H9 (cell line): ENCODE results near the gene MPP2. TPM values are rescaled to one million over a fixed set of nuclear protein-coding genes. Genes with fewer than 3 reads are reported as not detected.
A peak's percentile ranks its signal among the peaks of the same experiment; 100 is the strongest.

Source experiments
- DNase-seq: peaks from one replicate; pipeline ENCODE4 v3.0.0-alpha.2; 2017
- H2AFZ ChIP-seq: one replicate; pipeline ENCODE4 v1.6.1; 2013; ENCODE audit warnings: mild to moderate bottlenecking, low read length, control low read depth, moderate library complexity
- H2AK5ac ChIP-seq: 2 replicates; pipeline ENCODE4 v1.6.1; 2013; ENCODE audit warnings: low read length, control low read depth, mixed read lengths; ENCODE audit not compliant: insufficient read length
- H2BK120ac ChIP-seq: one replicate; pipeline ENCODE4 v1.6.1; 2013; ENCODE audit warnings: low read depth, mild to moderate bottlenecking, low read length, control low read depth, inconsistent platforms; ENCODE audit not compliant: poor library complexity, severe bottlenecking
- H2BK12ac ChIP-seq: 2 replicates; pipeline ENCODE4 v1.6.1; 2013; ENCODE audit warnings: low read length, control low read depth, mixed read lengths, low read depth; ENCODE audit not compliant: insufficient read length
- H2BK15ac ChIP-seq: 2 replicates; pipeline ENCODE4 v1.6.1; 2013; ENCODE audit warnings: low read depth, low read length, control low read depth
- H2BK20ac ChIP-seq: one replicate; pipeline ENCODE4 v1.6.1; 2013; ENCODE audit warnings: low read depth, mild to moderate bottlenecking, low read length, control low read depth, inconsistent platforms; ENCODE audit not compliant: poor library complexity, severe bottlenecking
- H2BK5ac ChIP-seq: 2 replicates; pipeline ENCODE4 v1.6.1; 2013; ENCODE audit warnings: low read length, control low read depth, mixed read lengths; ENCODE audit not compliant: insufficient read length
- H3K14ac ChIP-seq: 2 replicates; pipeline ENCODE4 v1.6.1; 2013; ENCODE audit warnings: low read length, control low read depth; ENCODE audit not compliant: insufficient read depth
- H3K18ac ChIP-seq: 2 replicates; pipeline ENCODE4 v1.6.1; 2013; ENCODE audit warnings: low read depth, mild to moderate bottlenecking, mixed read lengths, low read length, control low read depth; ENCODE audit not compliant: insufficient read length
- H3K23ac ChIP-seq: 2 replicates; pipeline ENCODE4 v1.6.1; 2013; ENCODE audit warnings: low read length, control low read depth, mixed read lengths, low read depth; ENCODE audit not compliant: insufficient read length
- H3K23me2 ChIP-seq: 2 replicates; pipeline ENCODE4 v1.6.1; 2013; ENCODE audit warnings: low read depth, mild to moderate bottlenecking, mixed read lengths, low read length, control low read depth; ENCODE audit not compliant: insufficient read length, poor library complexity, severe bottlenecking
- H3K27ac ChIP-seq: 2 replicates; pipeline ENCODE4 v1.5.1; 2013; ENCODE audit warnings: low read length, control low read depth, mixed read lengths, low read depth; ENCODE audit not compliant: insufficient read length
- H3K27me3 ChIP-seq: 2 replicates; pipeline ENCODE4 v1.6.1; 2013; ENCODE audit warnings: low read length, control low read depth, inconsistent platforms; ENCODE audit not compliant: insufficient read depth
- H3K4ac ChIP-seq: 2 replicates; pipeline ENCODE4 v1.6.1; 2013; ENCODE audit warnings: low read depth, mild to moderate bottlenecking, control low read depth, inconsistent platforms, low read length, moderate library complexity
- H3K4me1 ChIP-seq: 2 replicates; pipeline ENCODE4 v1.6.1; 2013; ENCODE audit warnings: low read length, control low read depth, inconsistent platforms; ENCODE audit not compliant: insufficient read depth
- H3K4me2 ChIP-seq: 2 replicates; pipeline ENCODE4 v1.6.1; 2013; ENCODE audit warnings: low read length, control low read depth, mixed read lengths; ENCODE audit not compliant: insufficient read length, insufficient read depth
- H3K56ac ChIP-seq: 2 replicates; pipeline ENCODE4 v1.6.1; 2013; ENCODE audit warnings: low read depth, mild to moderate bottlenecking, mixed read lengths, low read length, control low read depth; ENCODE audit not compliant: insufficient read length
- H3K79me1 ChIP-seq: 2 replicates; pipeline ENCODE4 v1.6.1; 2013; ENCODE audit warnings: low read depth, mild to moderate bottlenecking, moderate library complexity, low read length, control low read depth, inconsistent platforms; ENCODE audit not compliant: insufficient read depth, poor library complexity, severe bottlenecking
- H3K79me2 ChIP-seq: 2 replicates; pipeline ENCODE4 v1.6.1; 2013; ENCODE audit warnings: low read length, control low read depth, inconsistent platforms; ENCODE audit not compliant: insufficient read depth
- H3K9ac ChIP-seq: 2 replicates; pipeline ENCODE4 v1.6.1; 2013; ENCODE audit warnings: low read length, control low read depth, mixed read lengths; ENCODE audit not compliant: insufficient read length; ENCODE audit errors: extremely low read depth
- H3K9me3 ChIP-seq: one replicate; pipeline ENCODE4 v1.6.1; 2013; ENCODE audit warnings: low read depth, low read length, inconsistent platforms; ENCODE audit not compliant: control insufficient read depth
- H3T11ph ChIP-seq: one replicate; pipeline ENCODE4 v1.6.1; 2013; ENCODE audit warnings: mild to moderate bottlenecking, low read length, control low read depth, inconsistent platforms
- H4K20me1 ChIP-seq: one replicate; pipeline ENCODE4 v1.6.1; 2013; ENCODE audit not compliant: control insufficient read depth, insufficient read length, insufficient read depth
- H4K5ac ChIP-seq: 2 replicates; pipeline ENCODE4 v1.6.1; 2013; ENCODE audit warnings: low read depth, mild to moderate bottlenecking, mixed read lengths, low read length, control low read depth; ENCODE audit not compliant: insufficient read length
- H4K8ac ChIP-seq: replicated peaks from 2 replicates; pipeline ENCODE4 v1.6.1; 2013; ENCODE audit warnings: low read length, control low read depth, mixed read lengths, low read depth; ENCODE audit not compliant: insufficient read length
- H4K91ac ChIP-seq: 2 replicates; pipeline ENCODE4 v1.6.1; 2013; ENCODE audit warnings: low read depth, mild to moderate bottlenecking, moderate library complexity, mixed read lengths, low read length, control low read depth; ENCODE audit not compliant: insufficient read length
- H3K27ac Mint-ChIP-seq, 3 experiments: 2 replicates in 2 of 3; 3 replicates in 1 of 3; pipeline ENCODE4 v1.8.0; 2020 to 2021; ENCODE audit warnings: mixed read lengths in 3 of 3, mild to moderate bottlenecking in 1 of 3, moderate library complexity in 1 of 3
- H3K27me3 Mint-ChIP-seq: 2 replicates; pipeline ENCODE4 v1.8.0; 2021; ENCODE audit warnings: low read depth, mild to moderate bottlenecking, moderate library complexity, mixed read lengths
- H3K36me3 Mint-ChIP-seq, 3 experiments: 2 replicates in 2 of 3; 3 replicates in 1 of 3; pipeline ENCODE4 v1.8.0; 2020 to 2021; ENCODE audit warnings: low read depth in 3 of 3, mixed read lengths in 3 of 3; ENCODE audit not compliant: insufficient read depth in 1 of 3
- H3K4me1 Mint-ChIP-seq, 2 experiments: 2 replicates each; pipeline ENCODE4 v1.8.0; 2020; ENCODE audit warnings: mixed read lengths in 2 of 2
- H3K4me3 Mint-ChIP-seq, 2 experiments: 2 replicates in 1 of 2; 3 replicates in 1 of 2; pipeline ENCODE4 v1.8.0; 2020 to 2021; ENCODE audit warnings: mild to moderate bottlenecking in 2 of 2, mixed read lengths in 2 of 2, moderate library complexity in 1 of 2
- H3K9me3 Mint-ChIP-seq, 2 experiments: 2 replicates in 1 of 2; 3 replicates in 1 of 2; pipeline ENCODE4 v1.8.0; 2020; ENCODE audit warnings: mild to moderate bottlenecking in 2 of 2, mixed read lengths in 2 of 2, moderate library complexity in 1 of 2
- CTCF ChIP-seq: fragments of 200-600 bp; sonication (generic); conservative IDR thresholded peaks from 3 replicates; pipeline ENCODE4 v1.8.0; 2021; ENCODE audit warnings: antibody characterized with exemption, mild to moderate bottlenecking
- WGBS: extraction: QIAGEN DNeasy Blood & Tissue Kit; methylation state at CpG from one replicate; pipeline ENCODE4 v1.1.7; 2013; ENCODE audit warnings: missing lambda C conversion rate, low lambda C conversion rate, mixed read lengths; ENCODE audit not compliant: insufficient read length; ENCODE audit errors: extremely low coverage; 5-methylcytosine and 5-hydroxymethylcytosine counted together
- total RNA-seq: library from RNA; stranded (reverse); gene quantifications from 2 replicates; pipeline ENCODE4 v1.2.1, GENCODE V29; 2021

MPP2 gene
- total RNA-seq, 1 experiment from 2014 or later: 16.3 TPM

- H3K4me2 ChIP-seq: peak within 1 kb of the TSS; percentile 65
- H4K5ac ChIP-seq: no peak within 1 kb of the TSS
- peaks cover 7% of the 10 kb centered on the region; the same call in 1 of the 2 replicates for H3K27me3 ChIP-seq
- H3K79me2 ChIP-seq: no peaks in the 10 kb centered on the region
- no peak within 1 kb of the TSS for H4K8ac ChIP-seq
- no peak within 1 kb of the TSS for H2BK5ac ChIP-seq
- peaks cover 15% of the 10 kb centered on the region for H3K23me2 ChIP-seq
- H3K4me1 ChIP-seq: 0 out of 2 replicates have a peak, but pooled peaks cover 2% of the 10 kb centered on the region
- no peak within 1 kb of the TSS for H2BK12ac ChIP-seq
- no peak within 1 kb of the TSS for H2AFZ ChIP-seq
- no peak within 1 kb of the TSS for H2AK5ac ChIP-seq
- DNase-seq: peak; percentile 59
- H3K4me1 Mint-ChIP-seq: peaks cover 12 to 14% of the 10 kb centered on the region in 2 experiments
- peak within 1 kb of the TSS; percentile 73 to 97 (median 97); a peak in 6 of 7 replicates for H3K27ac Mint-ChIP-seq
- H3K27me3 Mint-ChIP-seq: peaks cover 43% of the 10 kb centered on the region
- no peaks in the 10 kb centered on the region for H3K9me3 Mint-ChIP-seq
- no peak within 1 kb of the TSS for H3K27ac ChIP-seq
- no peak within 1 kb of the TSS for H3T11ph ChIP-seq
- no CpG with 5 or more reads among the region's 11 CpGs for WGBS
- H3K9me3 ChIP-seq: no peaks in the 10 kb centered on the region
- peak within 1 kb of the TSS; percentile 78 for H3K18ac ChIP-seq
- H3K4ac ChIP-seq: no peak within 1 kb of the TSS
- H3K14ac ChIP-seq: peak within 1 kb of the TSS; percentile 84; the same call in 1 of the 2 replicates
- no peak within 1 kb of the TSS for H3K56ac ChIP-seq
- no peak within 1 kb of the TSS for H3K9ac ChIP-seq
- no peak for TF ChIP-seq CTCF
- peak within 1 kb of the TSS; percentile 77 to 93 for H3K4me3 Mint-ChIP-seq
- H2BK120ac ChIP-seq: no peak within 1 kb of the TSS
- no peak within 1 kb of the TSS for H2BK20ac ChIP-seq
- no peaks in the 10 kb centered on the region for H3K79me1 ChIP-seq
- H3K36me3 Mint-ChIP-seq: no peaks in the 10 kb centered on the region; a peak in 1 of 7 replicates
- no peak within 1 kb of the TSS for H3K23ac ChIP-seq
- H4K20me1 ChIP-seq: no peaks in the 10 kb centered on the region
- no peak within 1 kb of the TSS for H4K91ac ChIP-seq
- no peak within 1 kb of the TSS for H2BK15ac ChIP-seq
Measured at GRCh38 chr17:43953746-43954145, 46.4 kb upstream of the MPP2 start, which contains the start of gene PYY. TSS of gene PYY (minus strand) at chr17:43953940. CDS start at chr17:43953483, 457 bp downstream.
